HG03520 (cell line): ENCODE data around the gene CFAP97.
"Not testable (repeated sequence)": the region's sequence is repeated elsewhere in the genome, so short reads cannot be mapped to it uniquely, and the experiment has no call there.

ENCODE experiments used
- ATAC-seq: cut with Tn5 transposase; IDR thresholded peaks from one replicate; pipeline ENCODE4 v1.9.1; 2021; ENCODE audit warnings: mild to moderate bottlenecking, moderate library complexity; ENCODE audit not compliant: unreplicated experiment

Gene CFAP97

DNA sequence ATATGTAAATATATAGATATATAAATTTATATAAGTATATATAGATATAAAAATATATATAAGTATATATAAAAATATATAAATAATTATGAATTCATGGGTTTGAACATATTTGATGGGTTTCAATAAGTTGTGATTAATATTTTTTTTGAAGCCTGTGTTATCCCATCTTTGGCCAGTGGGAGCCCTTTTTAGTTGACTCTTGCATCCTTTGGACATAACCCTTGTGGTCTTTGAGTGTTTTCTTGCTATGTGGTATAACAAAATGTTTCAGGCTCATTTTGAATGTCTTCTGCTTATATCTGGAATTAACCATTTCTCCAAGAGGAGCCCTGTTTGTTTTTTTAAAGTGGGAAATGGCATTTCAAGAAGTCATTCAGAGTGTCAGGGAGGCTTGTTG is 20.8 kb upstream of the CFAP97 start:
- no peak for ATAC-seq

DNA sequence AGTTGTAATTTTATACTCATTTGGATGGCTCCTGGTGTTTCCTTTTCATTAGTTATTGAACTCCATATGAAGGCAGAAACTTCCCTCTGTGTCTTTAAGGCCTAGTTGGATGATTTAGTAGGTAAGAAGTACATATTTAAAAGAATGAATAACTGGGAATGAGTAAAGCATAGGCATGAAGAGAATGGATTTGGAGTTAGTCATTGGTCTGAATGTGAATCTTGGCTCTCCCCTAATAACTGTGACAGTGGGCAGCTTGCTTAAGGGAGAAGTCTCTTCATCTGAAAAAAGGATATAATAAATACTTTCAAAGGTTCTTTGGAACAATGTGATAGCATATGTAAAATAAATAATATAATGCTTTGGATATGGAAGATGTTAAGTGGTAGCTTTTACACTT is 18.8 kb upstream of the CFAP97 start:
- ATAC-seq, result no peak

DNA sequence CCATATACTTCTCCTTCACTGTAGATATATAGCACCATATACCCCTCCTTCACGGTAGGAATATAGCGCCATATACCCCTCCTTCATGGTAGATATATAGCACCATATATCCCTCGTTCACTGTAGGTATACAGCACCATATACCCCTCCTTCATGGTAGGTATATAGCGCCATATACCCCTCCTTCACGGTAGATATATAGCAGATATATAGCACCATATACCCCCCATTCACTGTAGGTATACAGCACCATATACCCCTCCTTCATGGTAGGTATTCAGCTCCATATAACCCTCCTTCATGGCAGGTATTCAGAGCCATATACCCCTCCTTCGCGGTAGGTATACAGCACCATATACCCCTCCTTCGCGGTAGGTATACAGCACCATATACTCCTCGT is 18.1 kb upstream of the CFAP97 start:
- no peak for ATAC-seq

DNA sequence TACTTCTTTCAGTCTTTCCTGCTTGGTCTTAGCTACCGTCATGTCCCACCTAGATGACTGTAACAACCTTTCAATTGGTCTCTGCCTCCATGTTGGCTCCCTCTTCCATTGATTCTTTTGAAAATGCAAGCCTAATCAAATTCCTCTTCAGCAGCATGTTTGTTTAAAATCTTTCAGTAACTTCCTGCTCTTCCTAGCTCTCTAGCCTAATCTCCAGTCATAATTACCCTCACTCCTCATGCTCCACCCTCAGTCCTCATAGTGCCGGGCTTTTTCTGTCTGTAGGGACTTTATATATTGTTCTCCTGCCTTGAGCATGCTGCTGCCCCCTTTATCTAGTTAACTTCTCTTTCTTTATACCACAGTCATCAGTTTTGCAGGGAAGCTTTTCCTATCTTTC is 17.7 kb upstream of the CFAP97 start:
- no peak for ATAC-seq

DNA sequence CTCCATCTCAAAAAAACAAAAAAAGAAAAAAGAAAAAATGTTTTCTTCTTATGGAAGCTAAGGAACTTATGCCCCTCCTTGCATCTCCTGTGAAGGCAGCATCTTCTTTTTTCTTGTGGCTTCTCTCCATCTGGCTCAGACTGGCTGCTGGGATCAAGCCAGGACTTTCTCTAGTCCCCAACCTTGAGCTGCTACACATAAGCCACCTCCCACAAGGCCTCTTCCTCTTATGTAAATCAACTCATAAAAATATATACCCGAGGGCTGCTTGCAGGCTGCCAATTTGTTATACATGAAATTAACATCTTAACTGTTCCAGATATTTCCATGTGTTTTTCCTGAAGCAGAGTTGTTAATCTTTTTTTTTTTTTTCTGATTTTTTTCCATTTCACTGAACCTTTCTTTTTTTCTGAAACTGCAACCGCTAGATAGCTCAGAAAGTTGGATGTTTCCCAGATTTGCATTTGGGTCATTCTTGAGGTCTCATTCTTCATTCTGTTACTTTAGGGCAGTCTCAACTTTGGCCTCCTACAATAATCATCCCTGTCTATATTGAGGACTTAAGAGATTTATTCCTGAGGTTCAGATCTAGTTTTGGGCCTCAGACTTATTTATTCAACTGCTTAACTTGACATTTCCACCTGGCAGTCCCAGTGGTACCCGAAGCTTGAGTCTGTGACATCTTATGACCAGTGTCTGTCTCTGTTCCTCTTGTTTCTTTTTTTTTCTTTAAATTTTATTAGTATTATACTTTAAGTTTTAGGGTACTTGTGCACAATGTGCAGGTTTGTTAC is 15.9 kb upstream of the CFAP97 start:
- ATAC-seq, result peak; percentile 53

DNA sequence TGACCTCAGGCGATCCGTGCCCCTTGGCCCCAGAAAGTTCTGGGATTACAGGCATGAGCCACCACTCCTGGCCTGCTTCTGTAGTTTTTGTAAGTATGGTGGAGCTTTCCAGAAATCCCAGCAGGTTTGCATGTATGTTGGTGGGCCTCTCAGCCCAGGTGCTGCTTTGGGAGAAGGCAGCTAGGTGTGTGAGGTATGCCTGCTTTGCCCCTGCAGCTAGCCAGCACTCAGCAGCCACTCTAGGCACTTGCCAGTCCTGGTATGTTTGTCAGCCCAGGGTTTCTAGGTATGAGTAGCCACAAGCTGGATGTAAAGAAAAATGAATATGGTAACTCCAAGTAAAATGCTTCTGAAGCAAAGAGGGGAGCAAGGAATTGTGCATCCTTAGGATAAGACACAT is 14.5 kb upstream of the CFAP97 start:
- ATAC-seq, result no peak

DNA sequence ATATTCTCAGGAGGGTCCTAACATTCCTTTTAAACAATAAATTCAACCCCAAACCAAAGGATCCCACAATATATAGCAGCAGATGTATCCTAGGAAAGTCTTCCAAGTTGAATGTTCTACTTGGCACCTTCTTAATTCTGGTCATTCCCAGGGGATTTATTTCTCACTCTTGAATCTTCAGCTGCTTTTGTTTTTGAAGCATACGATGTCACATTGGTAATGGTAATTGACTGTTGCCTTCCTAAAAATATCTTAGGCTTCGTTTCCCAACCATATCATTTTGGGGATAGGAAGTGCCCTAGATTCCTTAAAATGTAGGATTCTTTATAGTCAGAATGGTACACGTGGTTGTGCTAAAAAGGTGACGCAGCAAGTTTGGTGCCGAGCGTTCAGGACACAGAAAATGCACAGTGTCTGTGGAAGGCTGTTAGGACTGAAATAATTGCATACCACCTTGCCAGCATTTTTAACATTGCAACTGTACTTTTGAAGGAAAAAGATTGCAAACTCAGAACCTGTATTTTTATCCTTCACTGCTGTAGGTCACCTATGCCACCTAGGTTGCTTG is 13.7 kb upstream of the CFAP97 start:
- no peak for ATAC-seq

DNA sequence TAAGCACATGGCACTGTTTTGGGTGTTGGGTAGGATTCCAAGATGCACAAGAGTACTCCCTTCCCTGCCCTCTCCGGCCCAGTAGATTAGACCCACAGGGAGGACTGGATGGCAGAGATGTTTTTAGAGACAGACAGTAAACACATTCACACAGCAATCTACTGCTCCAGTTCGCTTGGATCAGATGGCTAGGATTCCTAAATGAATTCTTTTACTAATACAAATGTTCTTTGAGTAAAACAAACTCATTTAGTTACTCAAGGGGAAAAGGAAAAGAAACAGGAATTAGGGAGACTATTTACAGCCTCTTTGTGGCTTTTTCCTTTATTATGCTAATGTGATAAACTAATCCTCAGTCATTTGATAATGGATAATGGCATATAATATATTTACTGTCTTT is 11.5 kb upstream of the CFAP97 start:
- ATAC-seq, result no peak

DNA sequence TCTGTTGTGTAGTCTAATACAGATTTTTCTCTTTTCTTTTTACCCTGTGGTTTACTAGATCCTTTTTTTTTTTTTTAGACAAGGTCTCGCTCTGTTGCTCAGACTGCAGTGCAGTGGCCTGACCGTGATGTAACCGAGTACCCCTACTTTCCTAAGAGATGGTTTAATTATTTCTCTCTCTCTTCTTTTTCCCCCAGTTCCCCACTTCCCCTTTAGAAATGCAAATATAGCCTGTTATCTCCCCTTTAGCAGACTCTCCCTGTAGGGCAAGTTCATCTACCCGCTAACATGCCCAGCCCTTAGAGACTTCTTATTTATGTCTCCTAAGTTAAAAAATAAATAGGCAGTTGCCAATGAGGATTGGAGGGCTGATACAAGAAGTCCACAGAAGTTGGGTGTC is 10.1 kb upstream of the CFAP97 start:
- ATAC-seq, result no peak

DNA sequence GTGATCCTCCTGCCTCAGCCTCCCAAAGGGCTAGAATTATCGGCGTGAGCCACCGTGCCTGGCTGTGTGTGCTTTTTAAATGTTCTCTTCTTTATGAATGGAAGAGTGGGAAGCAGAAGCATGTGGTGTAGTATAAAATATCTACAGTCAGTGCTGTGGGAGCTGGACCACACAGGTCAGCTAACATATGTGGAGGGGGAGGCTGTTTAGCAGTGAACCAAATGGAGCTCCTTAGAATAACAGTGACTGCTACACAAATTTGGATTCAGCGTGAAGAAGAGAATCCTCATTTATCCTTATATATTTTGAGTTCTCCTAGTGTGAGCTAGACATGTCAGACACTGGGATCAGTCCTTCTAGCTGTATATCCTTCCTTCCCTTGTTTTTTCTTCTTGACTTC is 8.8 kb upstream of the CFAP97 start:
- no peak for ATAC-seq

DNA sequence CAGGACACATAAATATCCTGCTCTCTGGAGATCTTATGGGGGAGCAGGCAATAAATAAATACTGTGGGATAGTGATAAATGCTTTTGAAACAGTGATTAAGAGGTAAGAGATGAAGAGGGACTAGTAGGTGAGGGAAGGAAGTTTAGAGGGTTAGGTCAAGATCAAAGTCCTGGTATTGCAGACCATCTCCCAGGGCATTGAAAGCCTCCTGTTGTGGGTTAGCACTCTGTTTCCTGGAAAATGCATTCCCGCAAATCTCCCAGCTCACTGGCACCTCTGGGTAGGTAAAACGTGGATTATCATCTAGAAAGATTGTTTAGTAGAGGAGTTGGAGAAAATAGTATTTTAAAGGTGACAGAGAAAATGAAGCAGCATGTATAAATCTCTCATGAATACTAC is 7.8 kb upstream of the CFAP97 start:
- no peak for ATAC-seq

DNA sequence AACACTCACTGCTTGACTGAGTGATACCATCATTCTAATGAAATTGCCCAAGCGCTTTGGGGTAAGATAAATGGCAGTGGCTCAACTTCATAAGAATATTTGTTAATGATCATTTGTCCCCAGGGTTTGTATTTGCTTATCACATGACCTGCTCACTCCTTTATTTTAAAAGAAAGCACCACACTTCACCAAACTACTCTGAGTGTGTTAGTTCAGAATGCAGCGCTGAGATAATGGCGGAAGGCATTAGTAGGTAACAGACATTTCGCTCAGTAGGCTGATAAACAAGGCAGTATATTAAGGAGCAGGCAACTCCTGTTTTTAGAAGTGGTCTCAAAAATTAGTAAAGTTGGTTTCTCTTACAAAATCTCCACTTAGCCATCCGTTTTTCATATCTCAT is 7.2 kb upstream of the CFAP97 start:
- no peak for ATAC-seq

DNA sequence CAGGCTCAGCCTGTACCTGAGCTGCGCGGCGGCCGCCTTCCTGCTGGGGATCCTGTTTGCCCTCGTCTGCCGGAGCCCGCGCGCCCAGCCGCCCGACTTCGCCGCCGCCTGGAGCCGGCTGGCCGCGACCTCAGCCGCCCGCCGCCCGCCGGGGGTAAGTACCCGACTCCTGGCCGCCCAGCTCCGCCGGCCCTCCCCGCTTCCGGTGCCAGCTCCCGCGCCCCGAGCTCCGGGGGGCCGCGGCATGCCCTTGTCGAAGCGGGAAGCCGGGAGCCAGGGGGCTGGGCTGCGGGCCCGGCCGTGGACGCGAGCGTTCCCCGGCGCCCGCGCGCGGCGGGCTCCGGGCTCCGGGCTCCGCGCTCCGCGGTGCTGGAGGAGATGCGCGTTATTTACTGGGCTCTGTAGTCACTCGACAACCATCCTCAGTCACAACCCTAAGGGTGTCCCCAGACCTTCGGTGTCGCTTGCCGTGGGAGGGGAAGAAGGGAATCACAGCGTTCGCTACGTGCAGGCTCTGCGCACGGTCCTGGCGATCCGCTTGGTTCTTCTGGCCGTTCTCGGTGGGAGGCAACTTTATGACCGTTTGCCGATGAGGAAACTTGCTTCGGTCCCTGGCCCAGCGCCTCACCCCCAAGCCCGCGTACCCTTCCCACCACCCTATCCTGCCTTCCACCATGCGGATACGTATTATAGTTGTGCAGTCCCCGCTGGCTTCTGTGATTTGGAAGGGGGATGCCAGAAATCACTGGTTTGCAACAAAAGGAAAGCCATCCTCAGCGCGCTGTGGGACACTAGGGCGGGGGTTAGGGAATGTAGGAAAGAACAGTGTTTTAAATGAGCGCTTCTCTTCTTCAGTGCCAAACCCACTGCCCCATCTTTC is 6.5 kb upstream of the CFAP97 start:
- peak; percentile 15 for ATAC-seq

DNA sequence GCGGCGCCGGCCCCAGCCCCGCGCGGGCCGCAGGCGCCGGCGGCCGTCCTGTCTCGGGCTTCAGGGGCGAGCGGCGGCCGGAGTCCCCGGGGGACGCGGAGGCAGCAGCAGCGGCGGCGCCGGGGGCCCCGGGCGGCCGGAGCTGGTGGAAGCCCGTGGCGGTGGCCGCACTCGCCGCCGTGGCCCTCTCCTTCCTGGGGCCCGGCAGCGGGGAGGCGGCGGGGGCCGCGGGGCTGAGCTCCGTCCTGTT is 6.0 kb upstream of the CFAP97 start:
- ATAC-seq, result peak; percentile 7

DNA sequence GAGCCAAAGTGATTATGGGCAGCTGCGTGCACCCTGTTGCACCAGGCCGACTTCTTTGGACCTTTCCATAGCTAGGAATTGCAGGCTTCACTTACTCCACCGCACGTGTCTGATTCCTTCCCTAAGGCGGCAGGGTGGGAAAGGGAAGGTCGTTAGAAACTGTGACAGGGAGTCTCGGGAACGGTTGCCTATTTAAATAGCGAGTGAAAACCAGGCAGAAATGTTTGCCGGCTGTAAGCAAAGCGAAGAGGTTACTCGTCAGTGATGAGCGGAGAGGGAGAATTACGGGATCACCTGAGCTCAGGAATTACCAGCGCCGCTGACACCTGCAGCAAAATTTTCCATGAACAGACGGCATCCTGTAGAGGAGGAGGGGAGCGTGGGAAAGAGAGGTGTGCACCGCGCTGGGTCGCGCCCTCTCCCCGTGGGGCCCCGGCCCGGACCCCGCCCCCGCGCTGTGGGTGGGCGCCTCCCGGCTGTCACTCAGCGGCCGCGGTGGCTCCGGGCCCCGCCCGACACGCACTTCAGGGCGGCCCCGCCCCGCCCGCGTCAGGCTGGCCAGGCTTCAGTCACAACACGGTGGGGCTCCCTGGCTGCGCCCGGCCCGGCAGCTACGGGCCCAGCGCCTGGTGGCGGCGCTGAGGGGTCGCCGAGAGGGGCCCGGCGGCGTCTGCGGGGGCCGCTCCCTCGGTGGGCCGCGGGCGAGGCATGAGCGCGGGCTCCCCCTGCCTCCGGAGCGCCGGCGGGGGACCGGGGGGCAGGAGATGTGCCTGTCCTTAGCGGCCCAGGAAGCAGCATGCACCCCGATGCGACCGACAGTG is 5.4 kb upstream of the CFAP97 start, which contains the start of gene SNX25:
Gene SNX25 (plus strand): TSS at position 568 of the 821 bp plus-strand sequence. CDS start 229 bp downstream, at position 797.
- peak; percentile 68 for ATAC-seq

DNA sequence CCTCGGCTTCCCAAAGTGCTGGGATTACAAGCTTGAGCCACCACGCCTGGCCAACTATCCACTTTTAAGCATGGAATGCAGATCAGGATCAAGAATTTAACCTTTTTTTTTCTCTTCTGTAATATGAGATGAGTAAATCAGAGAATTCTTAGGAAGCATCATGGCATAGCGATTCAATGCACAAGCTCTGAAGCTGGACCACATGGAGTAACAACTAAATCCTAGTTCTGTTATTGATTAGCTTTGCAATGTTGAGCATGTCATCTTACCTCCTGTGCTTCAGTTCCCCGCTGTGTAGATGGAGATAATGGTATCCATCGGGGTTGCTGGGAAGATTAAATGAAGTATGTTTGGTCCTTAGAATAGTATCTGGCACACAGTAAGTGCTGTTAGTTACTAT is 3.7 kb upstream of the CFAP97 start:
- no peak for ATAC-seq

DNA sequence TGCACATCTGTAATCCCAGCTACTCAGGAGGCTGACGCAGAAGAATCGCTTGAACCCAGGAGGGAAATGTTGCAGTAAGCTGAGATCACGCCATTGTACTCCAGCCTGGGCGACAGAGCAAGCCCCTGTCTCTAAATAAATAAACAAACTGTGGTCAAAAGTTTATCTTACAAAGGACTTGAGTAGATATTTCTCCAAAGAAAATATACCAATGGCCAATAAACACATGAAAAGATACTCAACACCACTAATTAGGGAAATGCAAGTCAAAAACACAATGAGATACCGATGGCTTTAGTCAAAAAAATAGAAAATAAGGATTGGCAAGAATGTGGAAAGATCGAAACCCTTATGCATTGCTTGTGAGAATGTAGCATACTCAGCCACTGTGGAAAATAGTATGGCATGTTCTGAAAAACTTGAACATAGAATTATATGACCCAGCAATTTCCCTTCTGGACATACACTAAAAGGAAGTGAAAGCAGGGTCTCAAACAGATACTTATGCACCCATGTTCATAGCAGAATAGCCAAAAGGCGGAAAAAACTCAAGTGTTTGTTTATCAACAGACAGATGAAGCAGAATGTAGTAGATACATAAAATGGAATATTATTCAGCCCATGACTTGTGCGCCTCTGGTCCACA is 2.0 kb upstream of the CFAP97 start:
- ATAC-seq, result no peak

DNA sequence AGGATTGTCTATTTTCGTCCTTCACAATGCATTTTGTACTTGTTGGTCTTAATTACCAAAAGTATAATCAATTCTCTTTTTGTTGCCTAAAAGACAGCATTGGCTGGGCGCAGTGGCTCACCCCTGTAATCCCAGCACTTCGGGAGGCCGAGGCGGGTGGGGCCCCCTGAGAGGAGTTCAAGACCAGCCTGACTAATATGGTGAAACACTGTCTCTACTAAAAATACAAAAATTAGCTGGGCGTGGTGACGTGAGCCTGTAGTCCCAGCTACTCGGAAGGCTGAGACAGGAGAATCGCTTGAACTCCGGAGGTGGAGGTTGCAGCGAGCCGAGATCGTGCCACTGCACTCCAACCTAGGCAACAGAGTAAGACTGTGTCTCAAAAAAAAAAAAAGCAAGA is 1.3 kb upstream of the CFAP97 start:
- not testable (repeated sequence) for ATAC-seq

DNA sequence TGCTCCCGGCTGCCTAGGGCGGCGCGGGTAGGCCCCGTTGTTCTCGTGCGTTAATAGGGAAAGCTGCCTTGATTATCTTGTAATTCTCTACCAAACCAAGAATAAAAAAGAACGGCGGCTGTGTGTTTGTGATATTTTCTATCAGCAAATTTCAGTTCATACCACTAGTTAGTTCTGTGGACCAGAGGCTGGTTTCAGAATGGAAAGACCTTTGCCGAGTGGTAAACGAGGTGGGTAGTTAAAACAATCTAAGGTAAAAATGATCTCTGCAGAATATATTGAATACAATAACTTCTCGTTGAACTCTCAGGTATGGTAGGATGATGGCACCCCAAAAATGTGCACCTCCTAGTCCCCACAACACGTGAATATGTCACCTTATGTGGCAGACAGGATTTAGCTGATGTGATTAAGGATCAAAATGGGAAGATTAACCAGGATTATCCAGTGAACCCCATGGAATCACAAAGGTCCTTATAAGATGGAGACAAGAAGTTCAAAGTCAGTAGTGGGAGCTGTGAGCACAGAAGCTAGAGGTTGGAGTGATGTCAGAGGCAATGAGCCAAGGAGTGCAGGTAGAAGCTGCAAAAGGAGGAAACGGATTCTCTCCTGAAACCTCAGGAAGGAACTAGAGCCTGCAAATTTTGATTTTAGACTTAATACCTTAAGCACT is 574 bp upstream of the CFAP97 start:
- no peak for ATAC-seq

DNA sequence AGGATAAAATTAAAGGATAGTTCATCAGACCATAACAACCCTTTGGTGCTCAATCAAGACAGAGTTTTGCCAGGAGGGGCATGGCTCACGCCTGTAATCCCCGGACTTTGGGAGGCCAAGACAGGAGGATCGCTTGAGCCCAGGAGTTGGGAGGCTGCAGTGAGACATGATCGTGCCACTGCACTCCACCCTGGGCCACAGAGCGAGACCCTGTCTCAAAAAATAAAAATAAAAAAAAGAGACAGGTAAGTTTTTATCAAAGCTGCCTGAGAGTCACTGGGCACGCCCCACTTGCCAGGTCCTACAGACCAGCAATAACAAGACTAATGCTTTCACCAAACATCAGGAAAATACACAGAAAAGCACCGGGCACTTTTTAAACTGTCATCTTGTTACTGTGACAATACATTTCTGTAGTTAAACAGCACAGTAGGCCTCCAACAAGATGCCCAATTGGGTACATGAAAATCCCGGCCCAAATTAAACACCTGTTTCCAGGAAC is 765 bp downstream of the CFAP97 start:
- peak; percentile 2 for ATAC-seq
